Urothelium cell line (cell line): ENCODE measurements around the gene CCNB1IP1.
A peak's percentile ranks its signal among the peaks of the same experiment; 100 is the strongest.
"Not testable (repeated sequence)": the region's sequence is repeated elsewhere in the genome, so short reads cannot be mapped to it uniquely, and the experiment has no call there.

Experiments
- DNase-seq: peaks from one replicate; pipeline ENCODE4 v3.0.0; 2011; ENCODE audit warnings: low spot score, mixed read lengths
- FAIRE-seq: peaks from 2 replicates; lab custom pipeline; 2011; peaks lifted over from hg19 to GRCh38; lab: Jason Lieb, UNC

Gene CCNB1IP1

GRCh38 chr14:20333494-20333841 is 389 bp upstream of the CCNB1IP1 start:
- DNase-seq: no peak
- FAIRE-seq: no peak

- DNase-seq (peak; percentile 13), FAIRE-seq (no peak)
Measured at GRCh38 chr14:20332431-20332787, 670 bp downstream of the CCNB1IP1 start.

- DNase-seq (no peak), FAIRE-seq (no peak)
Measured at GRCh38 chr14:20331053-20331613, 1.9 kb downstream of the CCNB1IP1 start.

- no peak for FAIRE-seq
- DNase-seq: no peak
Measured at GRCh38 chr14:20329355-20329754, 3.7 kb downstream of the CCNB1IP1 start.

DNA sequence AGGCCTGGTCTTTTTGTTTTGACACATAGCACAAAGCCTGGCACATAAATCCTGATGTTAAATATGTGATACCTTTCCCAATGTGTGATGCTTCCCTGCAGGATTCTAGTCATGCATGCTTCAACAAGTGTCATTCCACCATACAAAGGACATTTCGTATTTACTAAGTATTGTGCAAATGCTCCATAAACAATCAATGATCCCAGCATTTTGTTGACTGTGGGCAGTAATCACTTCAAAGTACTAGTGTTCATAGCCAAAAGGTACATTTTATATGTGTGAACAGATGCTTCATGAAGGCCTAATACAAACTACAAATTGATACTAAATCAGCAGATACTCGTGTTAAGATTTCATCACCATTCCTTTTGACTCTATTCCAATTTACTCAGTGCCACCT is 4.4 kb downstream of the CCNB1IP1 start:
- DNase-seq: no peak
- FAIRE-seq: no peak

DNA sequence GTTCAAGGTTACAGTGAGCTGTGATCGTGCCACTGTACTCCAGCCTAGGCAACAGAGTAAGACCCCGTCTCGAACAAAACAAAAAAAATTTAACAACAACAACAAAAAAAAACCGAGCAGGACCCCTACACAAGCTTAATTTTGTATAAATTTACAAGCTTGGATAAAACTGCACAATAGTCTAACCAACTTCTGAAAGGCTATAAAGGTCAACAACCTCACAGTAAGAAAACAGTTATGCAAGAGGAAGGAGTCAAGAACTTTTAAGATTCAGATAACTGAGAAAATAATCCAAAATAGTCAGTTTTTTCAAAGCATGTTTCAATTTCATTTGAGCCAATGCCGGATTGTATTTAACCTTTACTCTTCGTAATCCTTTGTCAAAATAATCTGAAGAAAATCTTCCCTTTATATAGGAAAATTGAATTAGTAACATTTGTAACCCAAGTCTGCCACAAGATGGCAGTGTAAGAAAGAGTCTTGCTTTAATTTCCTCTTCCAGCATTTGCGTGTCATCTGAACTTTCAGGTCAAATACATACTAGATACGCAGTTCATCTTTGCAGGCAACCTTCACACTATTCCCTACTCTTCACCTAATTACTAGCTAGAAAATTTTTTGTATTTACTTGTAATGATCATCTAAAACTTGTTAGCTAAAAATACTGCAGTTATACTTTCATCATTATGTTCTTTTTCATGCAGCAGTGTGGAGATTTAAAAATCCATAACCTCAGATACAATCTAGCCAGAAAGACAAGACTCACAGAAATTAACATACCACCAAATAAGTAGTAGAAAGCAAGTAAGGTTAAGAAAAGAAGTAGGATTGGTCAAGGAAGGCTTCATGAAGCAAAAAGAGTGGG is 5.8 kb downstream of the CCNB1IP1 start:
- DNase-seq: peak; percentile 42
- no peak for FAIRE-seq

GRCh38 chr14:20317720-20318119 is 15.4 kb downstream of the CCNB1IP1 start:
- DNase-seq (no peak), FAIRE-seq (no peak)

DNA sequence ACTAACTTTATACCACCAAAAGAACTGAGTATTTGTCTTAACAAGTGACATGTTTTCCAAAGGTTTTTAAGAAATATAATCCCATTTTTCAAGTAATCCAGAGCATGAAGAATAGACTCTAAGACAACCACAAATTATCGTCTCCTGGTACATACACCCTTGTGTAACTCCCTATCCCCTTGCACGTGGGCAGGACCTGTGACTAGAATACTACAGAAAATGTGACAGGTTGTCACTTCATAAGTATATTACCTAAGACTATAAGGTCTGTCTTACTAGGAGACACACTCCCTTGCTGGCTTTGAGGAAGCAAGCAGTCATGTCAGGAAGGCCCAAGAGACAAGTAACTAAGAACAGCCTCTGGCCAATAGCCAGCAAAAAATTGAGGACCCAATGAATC is 19.1 kb downstream of the CCNB1IP1 start:
- FAIRE-seq (no peak), DNase-seq (no peak)

DNA sequence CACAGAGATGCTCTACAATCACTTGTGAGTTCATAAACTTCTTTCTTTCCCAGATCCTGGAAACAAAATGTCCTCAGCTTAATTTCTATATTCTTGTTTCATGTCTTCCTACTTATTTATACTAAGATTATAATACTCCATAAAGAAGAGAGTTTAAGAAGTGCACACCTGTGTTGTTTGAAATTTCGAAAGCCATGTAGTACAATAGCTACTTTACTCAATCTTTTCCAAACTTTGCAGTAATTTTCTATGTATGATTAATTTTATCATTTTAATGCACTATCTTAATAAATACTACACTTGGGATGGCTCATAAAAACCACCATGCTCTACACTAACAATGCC is 27.0 kb downstream of the CCNB1IP1 start:
- FAIRE-seq (no peak), DNase-seq (no peak)

GRCh38 chr14:20305265-20306078 is 27.6 kb downstream of the CCNB1IP1 start, which contains the start of gene TTC5:
TTC5 (minus strand) TSS chr14:20305951; CDS start chr14:20305937, 14 bp downstream.
- peak; percentile 59 for FAIRE-seq

GRCh38 chr14:20302042-20302755 is 30.9 kb downstream of the CCNB1IP1 start:
- DNase-seq: no peak
- no peak for FAIRE-seq

More at GRCh38 chr14:20305265-20306078, 27.6 kb downstream of the CCNB1IP1 start, which contains the start of gene TTC5:
- DNase-seq: peak; percentile 90

GRCh38 chr14:20295067-20295466 is 38.0 kb downstream of the CCNB1IP1 start:
- FAIRE-seq (no peak), DNase-seq (no peak)

DNA sequence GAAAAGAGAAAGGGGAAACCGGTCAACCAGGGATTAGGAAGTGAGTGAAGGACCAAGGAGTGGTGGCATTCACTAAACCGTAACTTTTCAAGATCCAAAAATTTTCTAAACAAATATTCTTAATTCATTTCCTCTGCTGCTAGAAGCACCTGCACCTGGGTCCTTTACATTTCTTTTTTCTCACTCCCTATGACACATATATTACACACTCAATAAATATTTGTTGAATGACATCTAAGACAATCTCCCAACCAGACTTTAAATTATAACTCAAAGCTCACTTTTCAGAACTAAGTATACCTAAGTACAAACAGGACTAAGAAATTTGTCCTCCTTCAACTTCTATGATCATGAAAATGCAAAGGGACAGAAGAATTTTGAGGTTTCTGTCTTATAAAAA is 38.4 kb downstream of the CCNB1IP1 start:
- DNase-seq (no peak), FAIRE-seq (no peak)

- not testable (repeated sequence) for FAIRE-seq, DNase-seq
Measured at GRCh38 chr14:20281998-20282397, 51.1 kb downstream of the CCNB1IP1 start.

DNA sequence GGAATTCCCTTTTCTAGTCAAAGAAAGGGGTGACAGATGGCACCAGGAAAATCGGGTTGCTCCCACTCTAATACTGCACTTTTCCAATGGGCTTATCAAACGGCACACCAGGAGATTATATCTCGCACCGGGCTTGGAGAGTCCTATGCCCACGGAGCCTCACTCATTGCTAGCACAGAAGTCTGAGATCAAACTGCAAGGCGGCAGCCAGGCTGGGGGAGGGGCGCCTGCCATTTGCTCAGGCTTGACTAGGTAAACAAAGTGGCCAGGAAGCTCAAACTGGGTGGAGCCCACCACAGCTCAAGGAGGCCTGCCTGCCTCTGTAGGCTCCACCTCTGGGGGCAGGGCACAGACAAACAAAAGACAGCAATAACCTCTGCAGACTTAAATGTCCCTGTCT is 52.8 kb downstream of the CCNB1IP1 start:
- not testable (repeated sequence) for DNase-seq, FAIRE-seq

- peak; percentile 38 for DNase-seq
- FAIRE-seq: no peak
Measured at GRCh38 chr14:20278414-20278813, 54.7 kb downstream of the CCNB1IP1 start.

- DNase-seq: no peak
- FAIRE-seq: no peak
Measured at GRCh38 chr14:20277409-20277808, 55.7 kb downstream of the CCNB1IP1 start.

DNA sequence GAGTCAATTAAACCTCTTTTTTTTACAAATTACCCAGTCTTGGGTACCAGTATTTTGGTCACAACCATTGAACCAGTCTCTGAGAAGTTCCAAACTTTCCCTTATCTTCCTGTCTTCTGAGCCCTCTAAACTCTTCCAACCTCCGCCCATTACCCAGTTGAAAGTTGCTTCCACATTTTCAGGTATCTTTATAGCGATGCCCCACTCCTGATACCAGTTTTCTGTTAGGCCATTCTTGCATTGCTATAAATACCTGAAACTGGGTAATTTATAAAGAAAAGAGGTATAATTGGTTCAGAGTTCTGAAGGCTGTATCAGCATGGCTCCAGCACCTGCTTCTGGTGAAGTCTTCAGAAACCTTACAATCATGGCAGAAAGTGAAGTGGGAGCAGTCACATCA is 59.0 kb downstream of the CCNB1IP1 start:
- no peak for DNase-seq
- no peak for FAIRE-seq

- DNase-seq, FAIRE-seq: not testable (repeated sequence)
Measured at GRCh38 chr14:20264361-20264760, 68.7 kb downstream of the CCNB1IP1 start.

- no peak for FAIRE-seq
- peak; percentile 38 for DNase-seq
Measured at GRCh38 chr14:20262642-20263128, 70.4 kb downstream of the CCNB1IP1 start.
